HEK293T (cell line): ENCODE results near the gene NFIA.

Experiments
- ARNT ChIP-seq: fragments of 450-650 bp; IDR thresholded peaks from 2 replicates; pipeline ENCODE4 v1.6.1; 2017; ENCODE audit warnings: mild to moderate bottlenecking
- BHLHE40 ChIP-seq: fragments of 450-650 bp; IDR thresholded peaks from 2 replicates; pipeline ENCODE4 v1.6.1; 2016; ENCODE audit warnings: mild to moderate bottlenecking, moderate library complexity, borderline replicate concordance
- CTBP1 ChIP-seq: fragments of 450-650 bp; IDR thresholded peaks from 2 replicates; pipeline ENCODE4 v1.6.1; 2016; ENCODE audit warnings: borderline replicate concordance
- FOXA1 ChIP-seq: fragments of 450-650 bp; IDR thresholded peaks from 2 replicates; pipeline ENCODE4 v1.6.1; 2016; ENCODE audit warnings: mild to moderate bottlenecking
- FOXM1 ChIP-seq: fragments of 450-650 bp; IDR thresholded peaks from 2 replicates; pipeline ENCODE4 v1.6.1; 2017; ENCODE audit warnings: mild to moderate bottlenecking, borderline replicate concordance
- NFRKB ChIP-seq: fragments of 450-650 bp; IDR thresholded peaks from 2 replicates; pipeline ENCODE4 v1.6.1; 2016; ENCODE audit warnings: mild to moderate bottlenecking, moderate library complexity
- SUZ12 ChIP-seq: fragments of 450-650 bp; IDR thresholded peaks from 2 replicates; pipeline ENCODE4 v1.6.1; 2016; ENCODE audit warnings: mild to moderate bottlenecking
- TARDBP ChIP-seq: fragments of 450-650 bp; IDR thresholded peaks from 2 replicates; pipeline ENCODE4 v1.6.1; 2016

DNA sequence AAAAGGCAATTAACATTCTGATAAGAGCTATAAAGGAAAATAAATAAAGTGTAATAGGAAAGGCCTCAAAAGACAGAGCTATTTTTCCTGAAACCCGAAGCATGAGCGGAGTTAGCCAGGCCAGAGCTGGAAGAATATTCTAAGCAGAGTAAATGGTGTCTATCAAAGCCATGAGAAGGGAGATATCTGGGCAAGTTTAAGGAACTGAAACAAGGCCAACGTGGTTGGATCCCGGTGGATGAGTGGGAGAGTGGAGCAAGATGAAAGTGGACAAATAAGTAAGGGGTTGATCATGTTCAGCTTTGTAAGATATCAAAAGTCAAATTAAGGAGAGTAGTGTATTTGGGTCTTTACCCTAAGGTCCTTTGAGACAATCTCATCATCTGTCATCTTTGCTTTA, 408.6 kb downstream of the NFIA start:
- TF ChIP-seq SUZ12 (no peak), NFRKB (no peak), BHLHE40 (no peak), CTBP1 (no peak), FOXM1 (no peak), FOXA1 (no peak), TARDBP (no peak), ARNT (no peak)
